ENCODE measurements around the gene COPA. TPM values are rescaled to one million over a fixed set of nuclear protein-coding genes. Genes with fewer than 3 reads are reported as not detected.

COPA gene
- total and polyA plus RNA-seq, 10 of the 15 experiments (the other 5 are each of a cell fraction or from before 2014, with no cell fraction given), result 53.7 to 180 (median 123) TPM

- Histone ChIP-seq H3K9me3 (replicated peaks; ENCODE audit: control insufficient read depth, insufficient read depth, low read length) (no peaks in the 10 kb centered on the region), H3K27me3 (replicated peaks in 1 of 2; ENCODE audit: control insufficient read depth in 2 of 2, insufficient read depth in 2 of 2, low read length in 1 of 2) (no peaks in the 10 kb centered on the region), H3K4me3 (no peak overlapping the region), H2AFZ (ENCODE audit: control insufficient read depth, low read depth, low read length) (no peak overlapping the region), H3K27ac (ENCODE audit: control insufficient read depth, insufficient read depth) (no peak overlapping the region), H3K4me2 (ENCODE audit: control insufficient read depth, insufficient read depth) (no peak overlapping the region), H3K9ac (ENCODE audit: control insufficient read depth, insufficient read depth, low read length) (no peak overlapping the region), H4K20me1 (ENCODE audit: control insufficient read depth, insufficient read depth) (no peaks in the 10 kb centered on the region), H3K36me3 (ENCODE audit: control insufficient read depth in 2 of 2, insufficient read depth in 2 of 2, low read length in 1 of 2) (peaks cover 15 to 31% of the 10 kb centered on the region in 2 experiments), H3K4me1 (ENCODE audit: control insufficient read depth, insufficient read depth, low read length) (no peaks in the 10 kb centered on the region), H3K79me2 (ENCODE audit: control insufficient read depth, insufficient read depth, low read length) (no peaks in the 10 kb centered on the region; the same call in 1 of the 2 replicates)
- no TSS peak for BruUV-seq (replicated peaks)
- intact Hi-C loops (cut with micrococcal nuclease; ENCODE audit: unreplicated experiment), result no loop called here
- ATAC-seq, result no peak
- ChIA-PET CTCF (interaction anchor here (1.7 kb wide), 1 partner anchor 9 kb away, joined by 6 read pairs; no protein-coding TSS in a partner anchor), POLR2A (no interaction called here), SMC1A (ENCODE audit: uncharacterized antibody, unreplicated experiment) (no interaction called here), RAD21 (ENCODE audit: unreplicated experiment) (no interaction called here)
- in situ Hi-C loops (cut with MboI), result no loop called here
- no peak for FAIRE-seq
- DNase-seq (ENCODE audit: low read depth, low spot score), result no peak
- WGBS (ENCODE audit: insufficient coverage, insufficient replicate concordance, low lambda C conversion rate, missing lambda C conversion rate), result 95% methylated on average over 9 of the region's 9 CpGs
- TF ChIP-seq LARP7 (IDR thresholded peaks at IDR 0.05), result no peak
- TF ChIP-seq JUND (IDR thresholded peaks at IDR 0.05; ENCODE audit: low read depth, low read length), result no peak
- TF ChIP-seq NFXL1 (IDR thresholded peaks at IDR 0.05; ENCODE audit: borderline replicate concordance), result no peak
- no peak for TF ChIP-seq RCOR1 (conservative IDR thresholded peaks at IDR 0.05; ENCODE audit: low read depth, low read length)
- TF ChIP-seq BRCA1 (IDR thresholded peaks at IDR 0.05; ENCODE audit: low read depth, low read length), result no peak
- TF ChIP-seq SUZ12 (IDR thresholded peaks at IDR 0.05; ENCODE audit: unreplicated experiment), result no peak
- TF ChIP-seq RAD51 (IDR thresholded peaks at IDR 0.05), result no peak
- no peak for TF ChIP-seq DPF2 (IDR thresholded peaks at IDR 0.05)
- TF ChIP-seq CBX3 (IDR thresholded peaks at IDR 0.05; ENCODE audit: borderline replicate concordance, low read depth), result no peak
- no peak for TF ChIP-seq ZBTB4 (CRISPR knock-in tag; IDR thresholded peaks at IDR 0.05)
- TF ChIP-seq ETV6 (conservative IDR thresholded peaks at IDR 0.05 in 1 of 2, IDR thresholded peaks at IDR 0.05 in 1 of 2; ENCODE audit: borderline replicate concordance in 1 of 2, low read depth in 1 of 2), result no peak
- no peak for TF ChIP-seq CEBPB (IDR thresholded peaks at IDR 0.05; ENCODE audit: borderline replicate concordance in 1 of 2, low read depth in 2 of 2, low read length in 2 of 2)
- TF ChIP-seq CUX1 (IDR thresholded peaks at IDR 0.05; ENCODE audit: insufficient replicate concordance, low read depth, low read length), result no peak
- no peak for TF ChIP-seq RELA (IDR thresholded peaks at IDR 0.05; ENCODE audit: borderline replicate concordance, partially characterized antibody)
- TF ChIP-seq EP300 (IDR thresholded peaks at IDR 0.05; ENCODE audit: borderline replicate concordance in 1 of 2, control insufficient read depth in 1 of 2, low read depth in 2 of 2, low read length in 2 of 2), result no peak
- no peak for TF ChIP-seq CHD2 (IDR thresholded peaks at IDR 0.05; ENCODE audit: borderline replicate concordance, low read depth, low read length)
Measured at GRCh38 chr1:160359559-160360226, 16.6 kb upstream of the COPA start.

All from GM12878 (cell line).